MM.1S (cell line): ENCODE results near the gene IFI6.

ENCODE experiments used
- DNase-seq: peaks from one replicate; pipeline ENCODE4 v3.0.0-alpha.2; 2015
- H2AFZ ChIP-seq: fragments of 300-600 bp; sonication (generic); 2 replicates; pipeline ENCODE4 v1.6.0; 2016; ENCODE audit warnings: antibody characterized with exemption, low read length
- H3F3A ChIP-seq: fragments of 300-600 bp; sonication (generic); 2 replicates; pipeline ENCODE4 v1.6.1; 2016; ENCODE audit warnings: mild to moderate bottlenecking, antibody characterized with exemption, low read length, moderate library complexity, mixed read lengths; ENCODE audit not compliant: insufficient read depth
- H3K27ac ChIP-seq: fragments of 300-600 bp; sonication (generic); 2 replicates; pipeline ENCODE4 v1.5.1; 2016; ENCODE audit warnings: mild to moderate bottlenecking, low read length
- H3K27me3 ChIP-seq: fragments of 300-600 bp; sonication (generic); replicated peaks from 2 replicates; pipeline ENCODE4 v1.6.0; 2016; ENCODE audit warnings: low read length; ENCODE audit not compliant: insufficient read depth
- H3K36me3 ChIP-seq: fragments of 300-600 bp; sonication (generic); replicated peaks from 2 replicates; pipeline ENCODE4 v1.6.1; 2016; ENCODE audit warnings: mild to moderate bottlenecking, low read length, mixed read lengths; ENCODE audit not compliant: insufficient read depth
- H3K4me1 ChIP-seq: fragments of 300-600 bp; sonication (generic); 2 replicates; pipeline ENCODE4 v1.6.1; 2016; ENCODE audit warnings: low read length, mixed read lengths
- H3K4me2 ChIP-seq: fragments of 300-600 bp; sonication (generic); 2 replicates; pipeline ENCODE4 v1.6.0; 2016; ENCODE audit warnings: low read depth, low read length
- H3K4me3 ChIP-seq: fragments of 300-600 bp; sonication (generic); 2 replicates; pipeline ENCODE4 v1.5.1; 2016; ENCODE audit warnings: low read length, mixed read lengths
- H3K79me2 ChIP-seq: fragments of 300-600 bp; sonication (generic); 2 replicates; pipeline ENCODE4 v1.6.1; 2016; ENCODE audit warnings: mixed run types, low read length, mixed read lengths
- H3K9ac ChIP-seq: fragments of 300-600 bp; sonication (generic); 2 replicates; pipeline ENCODE4 v1.6.1; 2016; ENCODE audit warnings: low read length, mixed read lengths
- H3K9me2 ChIP-seq: fragments of 300-600 bp; sonication (generic); replicated peaks from 2 replicates; pipeline ENCODE4 v1.6.1; 2016; ENCODE audit warnings: mild to moderate bottlenecking, low read length, mixed read lengths; ENCODE audit not compliant: insufficient read depth
- H3K9me3 ChIP-seq: fragments of 300-600 bp; sonication (generic); replicated peaks from 2 replicates; pipeline ENCODE4 v1.6.1; 2016; ENCODE audit warnings: mild to moderate bottlenecking, low read length, mixed read lengths; ENCODE audit not compliant: insufficient read depth
- H4K20me1 ChIP-seq: fragments of 300-600 bp; sonication (generic); 2 replicates; pipeline ENCODE4 v1.6.1; 2016; ENCODE audit warnings: mild to moderate bottlenecking, low read length, moderate library complexity, mixed read lengths; ENCODE audit not compliant: insufficient read depth
- EZH2 ChIP-seq: fragments of 300-600 bp; sonication (generic); optimal IDR thresholded peaks from 2 replicates; pipeline ENCODE3; 2017; ENCODE audit warnings: low read depth, mild to moderate bottlenecking, antibody characterized with exemption, low read length, mixed read lengths
- EZH2phosphoT487 ChIP-seq: fragments of 300-600 bp; sonication (generic); IDR thresholded peaks from 2 replicates; pipeline ENCODE4 v1.6.1; 2018; ENCODE audit warnings: antibody characterized with exemption, low read length
- TF ChIP-seq, protein P1 (sequence below): fragments of 300-600 bp; sonication (generic); IDR thresholded peaks from 2 replicates; pipeline ENCODE4 v1.5.1; 2016; ENCODE audit warnings: antibody characterized with exemption, low read length, mixed read lengths

IFI6 gene

DNA sequence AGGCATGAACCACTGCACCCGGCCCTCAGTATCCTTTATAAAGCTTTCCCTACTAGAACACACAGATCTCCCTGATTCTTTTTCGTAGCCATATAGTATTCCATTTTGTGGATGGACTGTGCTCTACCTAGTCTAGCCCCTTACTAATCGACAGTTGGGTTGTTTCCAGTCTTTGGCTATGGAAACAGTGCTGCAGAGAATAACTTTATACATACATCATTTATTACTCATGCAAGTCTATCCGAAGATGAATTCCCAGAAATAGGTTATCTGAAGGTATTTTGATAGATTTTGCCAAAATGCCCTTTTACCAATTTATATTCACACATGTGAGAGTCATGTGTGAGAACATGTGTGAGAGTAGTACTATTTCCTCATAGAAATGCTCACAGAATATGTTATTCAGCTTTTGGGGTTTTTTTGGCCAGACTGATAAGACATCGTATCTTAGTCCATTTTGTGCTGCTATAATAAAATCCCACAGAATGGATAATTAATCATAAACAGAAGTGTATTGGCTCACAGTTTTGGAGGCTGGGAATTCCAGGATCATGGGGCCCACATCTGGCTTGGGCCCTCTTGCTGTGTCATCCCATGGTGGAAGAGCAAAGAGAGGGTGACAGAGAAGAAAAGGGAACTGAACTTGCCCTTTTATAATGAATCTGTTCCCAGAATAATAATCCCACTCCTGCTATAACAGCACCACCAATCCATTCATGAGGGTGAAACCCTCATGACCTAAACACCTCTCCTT, 19.7 kb downstream of the IFI6 start:
- no peaks in the 10 kb centered on the region for H3K9me2 ChIP-seq
- H3K9ac ChIP-seq: no peak overlapping the region
- H3F3A ChIP-seq: no peaks in the 10 kb centered on the region
- H3K4me3 ChIP-seq: no peak overlapping the region
- no peak overlapping the region for H2AFZ ChIP-seq
- no peak overlapping the region for H3K4me2 ChIP-seq
- no peak for TF ChIP-seq EZH2
- TF ChIP-seq EZH2phosphoT487: no peak
- TF ChIP-seq, protein P1, sequence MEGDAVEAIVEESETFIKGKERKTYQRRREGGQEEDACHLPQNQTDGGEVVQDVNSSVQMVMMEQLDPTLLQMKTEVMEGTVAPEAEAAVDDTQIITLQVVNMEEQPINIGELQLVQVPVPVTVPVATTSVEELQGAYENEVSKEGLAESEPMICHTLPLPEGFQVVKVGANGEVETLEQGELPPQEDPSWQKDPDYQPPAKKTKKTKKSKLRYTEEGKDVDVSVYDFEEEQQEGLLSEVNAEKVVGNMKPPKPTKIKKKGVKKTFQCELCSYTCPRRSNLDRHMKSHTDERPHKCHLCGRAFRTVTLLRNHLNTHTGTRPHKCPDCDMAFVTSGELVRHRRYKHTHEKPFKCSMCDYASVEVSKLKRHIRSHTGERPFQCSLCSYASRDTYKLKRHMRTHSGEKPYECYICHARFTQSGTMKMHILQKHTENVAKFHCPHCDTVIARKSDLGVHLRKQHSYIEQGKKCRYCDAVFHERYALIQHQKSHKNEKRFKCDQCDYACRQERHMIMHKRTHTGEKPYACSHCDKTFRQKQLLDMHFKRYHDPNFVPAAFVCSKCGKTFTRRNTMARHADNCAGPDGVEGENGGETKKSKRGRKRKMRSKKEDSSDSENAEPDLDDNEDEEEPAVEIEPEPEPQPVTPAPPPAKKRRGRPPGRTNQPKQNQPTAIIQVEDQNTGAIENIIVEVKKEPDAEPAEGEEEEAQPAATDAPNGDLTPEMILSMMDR: no peak
- DNase-seq: no peak
- H3K9me3 ChIP-seq: no peaks in the 10 kb centered on the region
- no peaks in the 10 kb centered on the region for H3K27me3 ChIP-seq
- H3K4me1 ChIP-seq: no peaks in the 10 kb centered on the region
- no peaks in the 10 kb centered on the region for H4K20me1 ChIP-seq
- no peak overlapping the region for H3K27ac ChIP-seq
- H3K36me3 ChIP-seq: no peaks in the 10 kb centered on the region
- H3K79me2 ChIP-seq: no peaks in the 10 kb centered on the region

DNA sequence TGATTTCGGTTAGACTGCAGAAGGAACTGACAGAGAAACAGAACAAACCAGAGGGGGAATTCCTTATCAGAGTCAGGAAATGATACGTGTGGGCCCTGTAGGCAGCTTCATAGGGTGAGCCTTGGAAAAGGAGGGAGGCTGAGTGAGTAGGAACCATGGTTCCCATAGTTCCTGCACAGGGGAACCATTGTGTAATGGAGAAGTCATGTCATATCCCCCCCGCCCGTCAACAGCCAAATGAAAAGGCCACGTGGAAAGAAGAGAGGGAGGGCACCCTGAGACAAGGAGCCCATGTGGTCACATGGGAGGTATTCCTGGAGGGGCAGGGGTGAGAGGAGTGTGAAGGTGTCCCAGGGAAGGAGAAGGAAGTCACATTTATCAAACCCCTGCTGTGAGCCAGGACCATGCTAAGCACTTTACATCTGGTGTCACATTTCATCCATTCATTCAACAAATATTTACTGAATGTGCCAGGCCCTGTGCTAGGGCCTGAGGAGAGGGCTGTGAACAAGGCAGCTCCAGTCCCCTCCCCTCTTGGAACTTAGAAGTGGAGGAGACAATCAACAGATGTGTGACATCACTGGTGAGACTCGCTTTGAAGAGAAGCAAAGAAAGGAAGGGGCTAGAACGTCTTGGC, 21.3 kb downstream of the IFI6 start:
- H3K9me3 ChIP-seq: no peaks in the 10 kb centered on the region
- H3K9me2 ChIP-seq: no peaks in the 10 kb centered on the region
- H3K4me2 ChIP-seq: no peak overlapping the region
- H3K4me1 ChIP-seq: no peaks in the 10 kb centered on the region
- no peaks in the 10 kb centered on the region for H3K27me3 ChIP-seq
- DNase-seq: no peak
- no peak overlapping the region for H2AFZ ChIP-seq
- no peaks in the 10 kb centered on the region for H3F3A ChIP-seq
- H3K4me3 ChIP-seq: no peak overlapping the region
- H4K20me1 ChIP-seq: no peaks in the 10 kb centered on the region
- no peaks in the 10 kb centered on the region for H3K36me3 ChIP-seq
- TF ChIP-seq, protein P1: no peak
- no peak for TF ChIP-seq EZH2
- no peak for TF ChIP-seq EZH2phosphoT487
- H3K79me2 ChIP-seq: no peaks in the 10 kb centered on the region
- H3K27ac ChIP-seq: no peak overlapping the region
- H3K9ac ChIP-seq: no peak overlapping the region

DNA sequence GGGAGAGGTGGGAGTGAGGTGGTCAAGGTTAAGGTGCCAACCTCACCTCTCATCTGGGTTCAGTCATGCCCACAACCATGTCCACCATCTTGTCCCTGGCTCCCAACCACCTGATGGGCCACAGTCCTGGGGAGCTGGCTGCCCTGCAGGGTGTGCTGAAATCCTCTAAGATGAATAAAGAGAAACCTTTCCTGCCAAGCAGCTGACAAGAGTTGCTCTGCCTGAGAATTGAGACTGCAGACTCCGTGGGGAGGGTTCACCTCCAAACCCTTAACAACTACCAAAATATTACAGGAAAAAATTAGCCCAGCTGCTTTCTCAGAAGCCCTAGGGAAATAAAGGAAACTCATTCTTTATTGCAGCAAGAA, 21.8 kb downstream of the IFI6 start:
- no peak overlapping the region for H2AFZ ChIP-seq

More for the DNA sequence above, 21.8 kb downstream of the IFI6 start:
- no peaks in the 10 kb centered on the region for H3K9me3 ChIP-seq
- H3K4me3 ChIP-seq: no peak overlapping the region
- no peaks in the 10 kb centered on the region for H4K20me1 ChIP-seq
- TF ChIP-seq EZH2phosphoT487 (no peak), EZH2 (no peak)
- TF ChIP-seq, protein P1: no peak
- H3K9ac ChIP-seq: no peak overlapping the region
- no peaks in the 10 kb centered on the region for H3K4me1 ChIP-seq
- no peaks in the 10 kb centered on the region for H3K27me3 ChIP-seq
- no peak overlapping the region for H3K27ac ChIP-seq
- no peak for DNase-seq
- no peaks in the 10 kb centered on the region for H3K36me3 ChIP-seq
- no peaks in the 10 kb centered on the region for H3K9me2 ChIP-seq
- H3K79me2 ChIP-seq: no peaks in the 10 kb centered on the region
- no peaks in the 10 kb centered on the region for H3F3A ChIP-seq
- no peak overlapping the region for H3K4me2 ChIP-seq
